HepG2 (cell line): ENCODE measurements around the gene UBE2C. TPM values are rescaled to one million over a fixed set of nuclear protein-coding genes. Genes with fewer than 3 reads are reported as not detected.
"Not testable (repeated sequence)": the region's sequence is repeated elsewhere in the genome, so short reads cannot be mapped to it uniquely, and the experiment has no call there.

ENCODE experiments used
- ATF4 ChIP-seq, 2 experiments: fragments of 450-650 bp in 1 of 2; sonication (generic) in 1 of 2; formaldehyde crosslinking; IDR thresholded peaks; 2 replicates each; pipeline versions ENCODE4 v1.5.0 to v1.8.0; 2020 to 2022; ENCODE audit warnings: mild to moderate bottlenecking in 1 of 2, missing genetic modification reagents in 1 of 2
- BCL6 ChIP-seq: IDR thresholded peaks from 2 replicates; pipeline ENCODE4 v1.6.1; 2016; ENCODE audit warnings: missing genetic modification reagents, missing compliant biosample characterization
- FOXA1 ChIP-seq, 2 experiments: fragments of 450-650 bp in 1 of 2; sonication (generic) in 1 of 2; formaldehyde crosslinking in 1 of 2; IDR thresholded peaks; 2 replicates each; pipeline versions ENCODE4 v1.4.0 to v1.6.1; 2016 to 2020; ENCODE audit warnings: missing genetic modification reagents in 1 of 2
- FOXC1 ChIP-seq: sonication (generic); formaldehyde crosslinking; IDR thresholded peaks from 2 replicates; pipeline ENCODE4 v1.8.0; 2022; ENCODE audit warnings: mild to moderate bottlenecking, missing genetic modification reagents, borderline replicate concordance
- FOXP1 ChIP-seq, 2 experiments: fragments of 450-650 bp in 1 of 2; IDR thresholded peaks; 2 replicates each; pipeline ENCODE4 v1.6.1; 2017 to 2018; ENCODE audit warnings: antibody characterized with exemption in 1 of 2
- HDAC2 ChIP-seq: sonication (generic); formaldehyde crosslinking; IDR thresholded peaks from 2 replicates; pipeline ENCODE4 v1.4.0; 2020; ENCODE audit warnings: missing genetic modification reagents
- HOXA5 ChIP-seq: sonication (generic); formaldehyde crosslinking; IDR thresholded peaks from 2 replicates; pipeline ENCODE4 v1.4.0; 2020; ENCODE audit warnings: missing genetic modification reagents
- ISL2 ChIP-seq: sonication (generic); formaldehyde crosslinking; IDR thresholded peaks from 2 replicates; pipeline ENCODE4 v1.5.0; 2020; ENCODE audit warnings: missing genetic modification reagents
- KMT2B ChIP-seq: IDR thresholded peaks from 2 replicates; pipeline ENCODE4 v1.6.1; 2016; ENCODE audit warnings: missing genetic modification reagents, missing compliant biosample characterization
- LCORL ChIP-seq, 2 experiments: fragments of 450-650 bp in 1 of 2; sonication (generic) in 1 of 2; formaldehyde crosslinking in 1 of 2; IDR thresholded peaks; 2 replicates each; pipeline versions ENCODE4 v1.5.0 to v1.6.1; 2017 to 2020; ENCODE audit warnings: antibody characterized with exemption in 1 of 2, missing genetic modification reagents in 1 of 2
- NCOA2 ChIP-seq: sonication (generic); formaldehyde crosslinking; IDR thresholded peaks from 2 replicates; pipeline ENCODE4 v1.8.0; 2022; ENCODE audit warnings: inconsistent platforms
- RARA ChIP-seq: IDR thresholded peaks from 2 replicates; pipeline ENCODE4 v1.6.1; 2016; ENCODE audit warnings: missing genetic modification reagents, missing compliant biosample characterization
- RCOR2 ChIP-seq: IDR thresholded peaks from 2 replicates; pipeline ENCODE4 v1.6.1; 2016; ENCODE audit warnings: missing biosample characterization, missing genetic modification reagents
- RXRA ChIP-seq: sonication (generic); formaldehyde crosslinking; IDR thresholded peaks from 2 replicates; pipeline ENCODE4 v1.5.1; 2020; ENCODE audit warnings: missing genetic modification reagents
- RXRB ChIP-seq: IDR thresholded peaks from 2 replicates; pipeline ENCODE4 v1.6.1; 2016; ENCODE audit warnings: borderline replicate concordance, missing genetic modification reagents, missing compliant biosample characterization
- SIX4 ChIP-seq: sonication (generic); formaldehyde crosslinking; IDR thresholded peaks from 2 replicates; pipeline ENCODE4 v1.4.0; 2020; ENCODE audit warnings: missing genetic modification reagents
- SKI ChIP-seq: fragments of 450-650 bp; IDR thresholded peaks from one replicate; pipeline ENCODE4 v1.6.1; 2018; ENCODE audit warnings: mild to moderate bottlenecking; ENCODE audit not compliant: partially characterized antibody
- TARDBP ChIP-seq: sonication (generic); formaldehyde crosslinking; IDR thresholded peaks from 2 replicates; pipeline ENCODE4 v1.8.0; 2022; ENCODE audit warnings: mild to moderate bottlenecking, missing genetic modification reagents
- THAP11 ChIP-seq: IDR thresholded peaks from 2 replicates; pipeline ENCODE4 v1.6.1; 2016; ENCODE audit warnings: missing biosample characterization, missing genetic modification reagents
- YEATS2 ChIP-seq: sonication (generic); formaldehyde crosslinking; IDR thresholded peaks from 2 replicates; pipeline ENCODE4 v1.4.0; 2020; ENCODE audit warnings: missing genetic modification reagents, borderline replicate concordance
- ZBTB33 ChIP-seq: sonication (generic); formaldehyde crosslinking; IDR thresholded peaks from 2 replicates; pipeline ENCODE4 v1.4.0; 2020; ENCODE audit warnings: missing genetic modification reagents
- ZFP90 ChIP-seq: sonication (generic); formaldehyde crosslinking; IDR thresholded peaks from 2 replicates; pipeline ENCODE4 v1.8.0; 2022; ENCODE audit warnings: missing genetic modification reagents, mild to moderate bottlenecking, inconsistent platforms, borderline replicate concordance
- ZNF18 ChIP-seq: sonication (generic); formaldehyde crosslinking; IDR thresholded peaks from 2 replicates; pipeline ENCODE4 v1.8.0; 2022; ENCODE audit warnings: mild to moderate bottlenecking, missing genetic modification reagents; ENCODE audit not compliant: insufficient replicate concordance
- ZNF292 ChIP-seq: sonication (generic); formaldehyde crosslinking; IDR thresholded peaks from 2 replicates; pipeline ENCODE4 v1.8.1; 2022; ENCODE audit warnings: mild to moderate bottlenecking, low read depth, missing genetic modification reagents, borderline replicate concordance
- ZNF331 ChIP-seq: sonication (generic); formaldehyde crosslinking; IDR thresholded peaks from 2 replicates; pipeline ENCODE4 v1.4.0; 2020; ENCODE audit warnings: missing genetic modification reagents
- ZNF430 ChIP-seq: sonication (generic); formaldehyde crosslinking; IDR thresholded peaks from 2 replicates; pipeline ENCODE4 v1.9.0; 2021; ENCODE audit warnings: mild to moderate bottlenecking, missing genetic modification reagents
- ZNF644 ChIP-seq: IDR thresholded peaks from 2 replicates; pipeline ENCODE4 v1.6.1; 2016; ENCODE audit warnings: low read depth
- polyA plus RNA-seq, 8 experiments: library from polyadenylated mRNA; depleted of rRNA in 3 of 8; stranded (reverse) in 7 of 8; unstranded in 1 of 8; fragments of >200 nt; fragmentation: Illumina TruSeq in 4 of 8; extraction: Trizol in 4 of 8; gene quantifications; 2 replicates each; pipeline versions ENCODE4 v1.2.1 to v1.2.3, GENCODE V29; 2011 to 2016; ENCODE audit warnings: low read depth in 4 of 8, missing spikeins in 1 of 8, mixed read lengths in 1 of 8; ENCODE audit not compliant: insufficient read depth in 1 of 8
- total RNA-seq, 5 experiments: library from RNA; depleted of rRNA; stranded (reverse); fragments of >200 nt; fragmentation: Illumina TruSeq; extraction: Trizol; gene quantifications; 2 replicates each; pipeline ENCODE4 v1.2.3, GENCODE V29; 2016; ENCODE audit warnings: low read depth in 1 of 5

UBE2C gene
- total and polyA plus RNA-seq, 2 of the 13 experiments (the other 11 are each of a cell fraction or from before 2014, with no cell fraction given): 100 to 123 TPM

GRCh38 chr20:45829673-45830106, 17.2 kb downstream of the UBE2C start (continued):
- peak; percentile 26; the same call in 1 of the 2 replicates for TF ChIP-seq ZNF430 (CRISPR knock-in tag)
- peak; percentile 66 for TF ChIP-seq SKI
- TF ChIP-seq NCOA2: peak; percentile 78
- peak; percentile 66; the same call in 1 of the 2 replicates for TF ChIP-seq FOXC1 (CRISPR knock-in tag)
- 0 out of 2 replicates have a peak, but pooled peaks have one; percentile 61 for TF ChIP-seq TARDBP
- not testable (repeated sequence) for TF ChIP-seq FOXP1, FOXA1 (IDR thresholded peaks at IDR 0.05)
- TF ChIP-seq FOXP1 (CRISPR knock-in tag; IDR thresholded peaks at IDR 0.05): peak; percentile 46; the same call in 1 of the 2 replicates
- peak; percentile 46; the same call in 1 of the 2 replicates for TF ChIP-seq LCORL (IDR thresholded peaks at IDR 0.05)
- peak; percentile 89 for TF ChIP-seq LCORL (CRISPR knock-in tag; IDR thresholded peaks at IDR 0.05)
- TF ChIP-seq ZFP90 (CRISPR knock-in tag): 0 out of 2 replicates have a peak, but pooled peaks have one; percentile 54
- TF ChIP-seq BCL6 (CRISPR knock-in tag): peak; percentile 58
- peak in 1 of 2 experiments; percentile 77; a peak in 2 of 4 replicates for TF ChIP-seq ATF4 (CRISPR knock-in tag; IDR thresholded peaks at IDR 0.05)
- peak; percentile 65 for TF ChIP-seq RARA (CRISPR knock-in tag)
- TF ChIP-seq HDAC2 (CRISPR knock-in tag): peak; percentile 65
- TF ChIP-seq ZNF331 (CRISPR knock-in tag): peak; percentile 87; the same call in 1 of the 2 replicates
- 0 out of 2 replicates have a peak, but pooled peaks have one; percentile 43 for TF ChIP-seq YEATS2 (CRISPR knock-in tag)
- peak; percentile 67 for TF ChIP-seq RXRB (CRISPR knock-in tag)
- peak; percentile 45; the same call in 1 of the 2 replicates for TF ChIP-seq KMT2B (CRISPR knock-in tag)
- peak; percentile 50; the same call in 1 of the 2 replicates for TF ChIP-seq HOXA5 (CRISPR knock-in tag)
- TF ChIP-seq RCOR2 (CRISPR knock-in tag): peak; percentile 81
- peak; percentile 81; the same call in 1 of the 2 replicates for TF ChIP-seq ISL2
- TF ChIP-seq SIX4 (CRISPR knock-in tag): 0 out of 2 replicates have a peak, but pooled peaks have one; percentile 52
- TF ChIP-seq ZBTB33 (CRISPR knock-in tag): 0 out of 2 replicates have a peak, but pooled peaks have one; percentile 32
- peak; percentile 52; the same call in 1 of the 2 replicates for TF ChIP-seq THAP11 (CRISPR knock-in tag)
- peak; percentile 73 for TF ChIP-seq RXRA (CRISPR knock-in tag)
- peak; percentile 71 for TF ChIP-seq ZNF18
- peak; percentile 84 for TF ChIP-seq FOXA1 (CRISPR knock-in tag; IDR thresholded peaks at IDR 0.05)
- TF ChIP-seq ZNF292: peak; percentile 74; the same call in 1 of the 2 replicates
- 0 out of 2 replicates have a peak, but pooled peaks have one; percentile 51 for TF ChIP-seq ZNF644 (CRISPR knock-in tag)
